ENCODE results near the gene RFT1. TPM values are rescaled to one million over a fixed set of nuclear protein-coding genes. Genes with fewer than 3 reads are reported as not detected.

Gene RFT1
- total RNA-seq, 2 donors from 2014 or later: 11.9 to 12.2 TPM

DNA sequence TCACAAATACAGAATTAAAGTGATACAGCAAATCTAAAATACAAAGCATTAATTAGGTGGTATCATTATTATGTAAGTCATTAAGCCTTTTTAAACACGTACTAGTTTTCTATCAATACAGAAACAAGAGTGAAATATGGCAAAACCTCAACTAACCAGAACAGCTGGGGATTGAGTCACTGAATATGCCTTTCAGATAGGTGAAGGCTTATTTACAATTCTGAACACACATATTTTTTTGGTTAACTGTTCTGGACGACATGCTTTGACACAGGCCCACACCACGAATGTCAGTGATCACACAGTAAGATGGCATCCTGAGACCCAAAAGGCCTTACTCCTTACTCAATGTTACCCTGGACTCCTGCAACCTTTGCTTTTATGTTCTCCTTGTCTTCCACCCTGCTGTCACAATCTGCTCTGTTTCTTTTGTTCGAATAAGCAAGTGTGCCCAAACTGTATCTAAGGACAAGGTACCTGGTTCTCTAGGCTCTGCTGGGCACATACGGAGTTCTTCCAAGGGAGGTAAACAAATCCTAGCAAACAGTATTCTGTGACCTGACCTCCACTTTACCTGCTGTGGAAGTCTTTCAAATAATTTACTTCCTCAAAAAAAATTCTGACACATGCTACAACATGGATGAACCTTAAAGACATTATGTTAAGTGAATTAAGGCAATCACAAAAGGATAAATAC lies 91.4 kb downstream of the RFT1 start:
- no peaks in the 10 kb centered on the region for H3K27me3 Mint-ChIP-seq
- peak overlapping the region; percentile 39 for H3K4me3 Mint-ChIP-seq
- ATAC-seq (no peak), DNase-seq (no peak)
- no peaks in the 10 kb centered on the region for H3K9me3 ChIP-seq (ENCODE audit: control insufficient read depth, low read length, poor library complexity, severe bottlenecking)
- H3K36me3 Mint-ChIP-seq (ENCODE audit: low read depth): no peaks in the 10 kb centered on the region
- H3K27ac Mint-ChIP-seq: peak overlapping the region; percentile 84
- H3K4me1 Mint-ChIP-seq: peaks cover 58% of the 10 kb centered on the region

Other genes with a start within 250 kb of the RFT1 start
- gene STIMATE, start 232.9 kb downstream of the RFT1 start, total RNA-seq: 10 to 100 TPM; 41.1 to 42.6 TPM
- gene SFMBT1, start 84.4 kb downstream of the RFT1 start, total RNA-seq: 10 to 100 TPM; 36.1 to 49.8 TPM
- 10 to 100 TPM; 27.3 to 35.0 TPM for gene PRKCD, start 30.8 kb upstream of the RFT1 start, total RNA-seq
- 100 to 1,000 TPM; 105 to 109 TPM for gene TKT, start 125.6 kb upstream of the RFT1 start, total RNA-seq
- 10 to 100 TPM; 47.9 to 50.1 TPM for gene DCP1A, start 217.1 kb upstream of the RFT1 start, total RNA-seq